Right atrium auricular region (tissue), 2 donors: ENCODE results near the gene PDGFRB. TPM values are rescaled to one million over a fixed set of nuclear protein-coding genes. Genes with fewer than 3 reads are reported as not detected.

Experiments
- DNase-seq: peaks from one replicate; pipeline ENCODE4 v3.0.0-alpha.2; 2019; ENCODE audit warnings: low spot score
- H3K27ac ChIP-seq, 2 donors: fragments of 200-600 bp; sonication (generic); 1 replicate in 1 of 2; 2 replicates in 1 of 2; pipeline ENCODE4 v1.5.1; 2016 to 2019
- H3K27me3 ChIP-seq, 2 donors: fragments of 200-600 bp; sonication (generic); one replicate each; pipeline versions ENCODE4 v1.5.1 to v1.6.0; 2017 to 2019
- H3K36me3 ChIP-seq: fragments of 200-600 bp; sonication (generic); one replicate; pipeline ENCODE4 v1.5.1; 2016
- H3K4me1 ChIP-seq, 2 donors: fragments of 200-600 bp; sonication (generic); one replicate each; pipeline versions ENCODE4 v1.5.1 to v1.6.0; 2017 to 2019
- H3K4me3 ChIP-seq, 2 donors: fragments of 200-600 bp; sonication (generic); 1 replicate in 1 of 2; 2 replicates in 1 of 2; pipeline ENCODE4 v1.5.1; 2017 to 2019; ENCODE audit warnings: mild to moderate bottlenecking in 1 of 2, moderate library complexity in 1 of 2
- H3K9me3 ChIP-seq, 2 donors: fragments of 200-600 bp; sonication (generic); one replicate each; pipeline ENCODE4 v1.5.1; 2019
- total RNA-seq, 2 donors: library from RNA; depleted of rRNA; stranded (reverse); fragments of >200 nt; gene quantifications; one replicate each; pipeline ENCODE4 v1.1.0, GENCODE V29; 2016
- TF ChIP-seq, protein P1 (sequence below), 2 donors: fragments of 200-600 bp; sonication (generic); IDR thresholded peaks; one replicate each; pipeline ENCODE4 v1.5.1; 2019; ENCODE audit warnings: antibody characterized with exemption in 2 of 2

PDGFRB gene
- total RNA-seq, 2 donors from 2014 or later: 68.3 to 68.7 TPM

- TF ChIP-seq, protein P1, sequence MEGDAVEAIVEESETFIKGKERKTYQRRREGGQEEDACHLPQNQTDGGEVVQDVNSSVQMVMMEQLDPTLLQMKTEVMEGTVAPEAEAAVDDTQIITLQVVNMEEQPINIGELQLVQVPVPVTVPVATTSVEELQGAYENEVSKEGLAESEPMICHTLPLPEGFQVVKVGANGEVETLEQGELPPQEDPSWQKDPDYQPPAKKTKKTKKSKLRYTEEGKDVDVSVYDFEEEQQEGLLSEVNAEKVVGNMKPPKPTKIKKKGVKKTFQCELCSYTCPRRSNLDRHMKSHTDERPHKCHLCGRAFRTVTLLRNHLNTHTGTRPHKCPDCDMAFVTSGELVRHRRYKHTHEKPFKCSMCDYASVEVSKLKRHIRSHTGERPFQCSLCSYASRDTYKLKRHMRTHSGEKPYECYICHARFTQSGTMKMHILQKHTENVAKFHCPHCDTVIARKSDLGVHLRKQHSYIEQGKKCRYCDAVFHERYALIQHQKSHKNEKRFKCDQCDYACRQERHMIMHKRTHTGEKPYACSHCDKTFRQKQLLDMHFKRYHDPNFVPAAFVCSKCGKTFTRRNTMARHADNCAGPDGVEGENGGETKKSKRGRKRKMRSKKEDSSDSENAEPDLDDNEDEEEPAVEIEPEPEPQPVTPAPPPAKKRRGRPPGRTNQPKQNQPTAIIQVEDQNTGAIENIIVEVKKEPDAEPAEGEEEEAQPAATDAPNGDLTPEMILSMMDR (IDR thresholded peaks at IDR 0.05): no peak
Measured at GRCh38 chr5:150157168-150157567, 1.5 kb upstream of the PDGFRB start.

GRCh38 chr5:150156540-150156939 is 895 bp upstream of the PDGFRB start:
- peak overlapping the region in 1 of 2 donors; percentile 59 for H3K4me3 ChIP-seq

More at GRCh38 chr5:150157168-150157567, 1.5 kb upstream of the PDGFRB start:
- no peak for DNase-seq
- H3K9me3 ChIP-seq: no peaks in the 10 kb centered on the region
- H3K27me3 ChIP-seq: no peaks in the 10 kb centered on the region
- no peaks in the 10 kb centered on the region for H3K36me3 ChIP-seq
- H3K27ac ChIP-seq: peak overlapping the region; percentile 87 to 88
- no peak overlapping the region for H3K4me3 ChIP-seq
- peaks cover 0 to 46% of the 10 kb centered on the region in 2 donors for H3K4me1 ChIP-seq

DNA sequence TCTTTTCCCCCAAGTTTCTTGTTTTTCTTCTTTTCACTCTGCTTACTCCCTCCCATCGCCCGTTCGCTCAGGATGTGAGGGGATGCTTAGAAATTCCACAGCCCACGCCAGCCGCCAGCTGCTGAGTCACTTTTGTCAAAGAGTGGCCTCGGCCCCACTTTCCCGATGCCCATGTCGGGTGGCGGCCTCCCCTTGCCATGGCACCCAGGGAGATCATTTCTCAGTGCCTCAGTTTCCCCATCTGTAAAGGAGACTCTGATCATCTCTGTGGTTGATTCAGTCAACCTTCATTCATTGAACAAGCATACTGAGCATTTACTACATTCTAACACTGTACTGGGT is 353 bp upstream of the PDGFRB start:
- TF ChIP-seq, protein P1 (IDR thresholded peaks at IDR 0.05): no peak
- H3K4me1 ChIP-seq: peaks cover 0 to 43% of the 10 kb centered on the region in 2 donors
- H3K27ac ChIP-seq: peak overlapping the region; percentile 87 to 88
- no peaks in the 10 kb centered on the region for H3K36me3 ChIP-seq
- no peaks in the 10 kb centered on the region for H3K27me3 ChIP-seq
- H3K4me3 ChIP-seq: peak overlapping the region; percentile 49 to 59
- no peaks in the 10 kb centered on the region for H3K9me3 ChIP-seq
- DNase-seq: no peak

More at GRCh38 chr5:150156540-150156939, 895 bp upstream of the PDGFRB start:
- TF ChIP-seq, protein P1 (IDR thresholded peaks at IDR 0.05): no peak
- no peaks in the 10 kb centered on the region for H3K27me3 ChIP-seq
- H3K27ac ChIP-seq: peak overlapping the region; percentile 87 to 88
- no peaks in the 10 kb centered on the region for H3K36me3 ChIP-seq
- DNase-seq: no peak
- H3K9me3 ChIP-seq: no peaks in the 10 kb centered on the region
- H3K4me1 ChIP-seq: peaks cover 0 to 41% of the 10 kb centered on the region in 2 donors

GRCh38 chr5:150154618-150155128 is 972 bp downstream of the PDGFRB start:
- H3K9me3 ChIP-seq: no peaks in the 10 kb centered on the region
- TF ChIP-seq, protein P1 (IDR thresholded peaks at IDR 0.05): no peak
- no peaks in the 10 kb centered on the region for H3K27me3 ChIP-seq
- H3K36me3 ChIP-seq: no peaks in the 10 kb centered on the region
- peaks cover 0 to 41% of the 10 kb centered on the region in 2 donors for H3K4me1 ChIP-seq
- DNase-seq: no peak
- peak overlapping the region; percentile 87 to 88 for H3K27ac ChIP-seq
- H3K4me3 ChIP-seq: peak overlapping the region; percentile 49 to 59

DNA sequence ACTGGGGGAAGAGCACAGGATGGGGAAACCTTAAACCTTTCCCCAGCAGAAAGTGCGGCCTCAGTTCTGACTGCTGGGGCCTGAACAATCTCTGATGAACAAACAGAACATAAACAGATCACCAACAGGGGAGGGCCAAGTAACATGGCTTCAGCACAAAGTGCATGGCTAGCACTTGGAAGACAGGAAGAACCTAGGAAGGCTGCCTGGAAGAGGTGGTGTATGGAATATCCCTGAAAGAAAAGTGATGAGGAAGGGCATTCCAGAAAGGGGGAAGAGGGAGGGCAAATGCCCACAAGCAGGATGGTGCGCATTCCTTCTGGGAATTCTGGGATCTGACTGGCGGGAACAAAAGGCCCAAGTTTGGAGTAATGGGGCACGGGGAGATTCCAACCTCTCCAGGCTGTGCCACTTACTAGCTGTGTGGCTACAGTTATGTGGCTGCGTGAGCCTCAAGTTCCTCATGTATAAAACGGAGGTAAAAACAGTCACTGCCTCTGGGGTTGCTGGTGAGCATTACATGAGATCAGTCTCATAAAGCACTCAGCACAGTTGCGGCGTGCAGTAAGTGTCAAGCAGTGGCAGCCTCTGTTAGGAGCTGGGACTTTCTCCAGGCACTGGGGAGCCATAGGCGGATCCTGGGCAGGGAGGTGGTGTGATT is 1.6 kb downstream of the PDGFRB start:
- no peaks in the 10 kb centered on the region for H3K9me3 ChIP-seq
- H3K36me3 ChIP-seq: no peaks in the 10 kb centered on the region
- H3K4me3 ChIP-seq: peak overlapping the region; percentile 49 to 59
- H3K27ac ChIP-seq: peak overlapping the region; percentile 87 to 88
- TF ChIP-seq, protein P1 (IDR thresholded peaks at IDR 0.05): no peak
- H3K27me3 ChIP-seq: no peaks in the 10 kb centered on the region
- peaks cover 0 to 43% of the 10 kb centered on the region in 2 donors for H3K4me1 ChIP-seq
- no peak for DNase-seq
